HT1080 (cell line): ENCODE data around the gene ABLIM1. TPM values are rescaled to one million over a fixed set of nuclear protein-coding genes. Genes with fewer than 3 reads are reported as not detected.

Experiments
- DNase-seq: peaks from one replicate; pipeline ENCODE4 v3.0.0-alpha.2; 2015; ENCODE audit warnings: low read depth
- total RNA-seq: library from RNA; depleted of rRNA; stranded (reverse); fragments of >200 nt; shearing (Covaris generic); gene quantifications from 2 replicates; pipeline ENCODE4 v1.2.3, GENCODE V29; 2014

The ABLIM1 gene
- total RNA-seq, 1 experiment from 2014 or later: 1.3 TPM

- peak; percentile 80 for DNase-seq
Measured at GRCh38 chr10:114520453-114520852, 137.6 kb downstream of the ABLIM1 start.

GRCh38 chr10:114519756-114520293 lies 138.2 kb downstream of the ABLIM1 start:
- DNase-seq: no peak

DNA sequence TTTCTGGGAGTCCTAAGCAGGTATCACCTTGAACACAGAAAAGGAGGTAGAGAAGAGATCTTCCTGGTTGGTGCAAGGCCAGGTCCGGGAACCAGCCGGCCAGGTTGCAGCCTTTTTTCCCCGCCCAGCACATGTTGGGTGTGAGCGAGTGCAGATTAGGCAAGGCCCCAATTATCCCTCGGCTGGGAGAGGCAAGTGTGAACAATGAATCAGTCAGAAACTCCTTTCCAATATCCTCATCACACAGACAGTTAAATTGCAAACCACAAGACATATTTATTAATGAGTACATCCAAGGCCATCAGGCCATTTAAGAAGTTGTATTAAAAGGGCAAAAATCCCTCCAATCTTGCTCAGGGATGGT lies 138.8 kb downstream of the ABLIM1 start:
- DNase-seq: no peak

DNA sequence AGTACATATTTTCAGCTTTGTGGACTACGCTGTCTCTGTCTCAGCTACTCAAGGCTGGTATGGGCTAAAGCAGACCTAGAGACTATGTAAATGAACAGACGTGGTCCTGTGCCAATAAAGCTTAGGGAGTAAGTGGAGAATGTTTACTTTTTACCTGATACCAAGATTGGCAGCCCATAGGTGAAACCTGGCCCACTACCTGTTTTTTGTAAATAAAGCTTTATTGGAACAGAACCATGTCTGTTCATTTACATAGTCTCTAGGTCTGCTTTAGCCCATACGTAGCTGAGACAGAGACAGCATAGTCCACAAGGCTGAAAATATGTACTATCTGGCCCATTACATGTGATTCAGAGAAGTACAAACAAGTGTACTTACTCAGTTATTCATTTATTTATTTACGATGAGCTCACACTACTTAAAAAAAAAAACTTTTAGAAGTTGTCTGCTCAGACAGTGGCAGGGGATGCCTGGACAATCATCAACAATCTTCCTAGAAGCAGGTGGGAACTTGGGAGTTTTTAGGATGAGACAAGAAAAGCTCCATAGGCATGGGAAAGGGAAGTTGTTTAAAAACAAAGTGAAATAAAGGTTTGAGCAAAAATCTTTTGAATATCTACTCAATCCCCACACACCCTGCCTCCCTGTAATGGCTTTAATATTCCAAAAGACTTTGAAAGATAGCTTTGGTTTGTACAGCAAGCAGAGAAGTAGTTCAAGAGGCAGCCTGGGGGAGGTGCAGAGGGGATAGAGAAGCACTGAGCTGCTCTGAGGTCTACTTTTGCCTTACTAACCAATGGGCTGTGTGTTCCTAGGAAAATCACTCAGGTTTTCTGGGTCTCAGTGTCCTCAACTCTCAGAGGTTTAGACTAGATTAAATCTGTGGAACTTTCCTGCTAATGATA lies 139.4 kb downstream of the ABLIM1 start:
- DNase-seq: no peak

DNA sequence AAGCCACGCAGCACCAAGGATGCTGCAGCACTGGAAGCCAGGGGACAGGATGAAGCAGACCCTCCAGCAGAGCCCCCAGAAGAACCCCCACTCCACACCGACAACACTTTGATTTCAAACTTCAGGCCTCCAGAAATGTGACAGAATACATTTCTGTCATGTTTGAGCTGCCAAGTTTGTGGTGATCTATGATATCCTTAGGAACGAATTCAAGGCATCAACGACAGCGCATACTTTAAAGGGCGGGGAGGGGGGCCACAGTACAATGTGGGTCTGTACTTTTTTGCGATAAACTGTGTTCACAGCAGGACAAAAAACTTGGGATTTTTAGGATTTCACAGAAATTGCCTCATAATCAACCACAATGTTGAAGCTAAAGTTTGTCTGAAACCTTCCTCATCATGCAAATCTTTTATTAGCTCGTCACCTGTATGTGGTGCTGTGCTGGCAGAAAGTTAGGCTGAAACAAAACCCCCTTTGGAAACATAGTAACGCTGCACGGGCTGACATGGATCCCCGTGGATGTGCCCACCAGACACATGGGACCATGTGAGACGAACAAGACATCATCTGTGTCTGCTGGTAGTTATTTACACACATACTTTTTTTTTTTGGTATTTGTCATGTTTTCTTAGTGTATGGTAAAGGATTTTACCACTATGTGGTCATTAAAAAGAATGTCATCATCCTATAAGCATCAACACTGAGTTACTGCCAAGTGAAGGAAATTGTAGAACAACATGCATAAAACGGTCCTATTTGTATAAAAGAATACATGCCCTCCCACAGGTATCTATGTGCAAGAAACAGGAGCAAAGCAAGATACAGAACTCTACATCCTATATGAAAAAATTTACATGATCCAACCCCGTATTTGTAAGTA lies 140.5 kb downstream of the ABLIM1 start:
- DNase-seq: no peak

DNA sequence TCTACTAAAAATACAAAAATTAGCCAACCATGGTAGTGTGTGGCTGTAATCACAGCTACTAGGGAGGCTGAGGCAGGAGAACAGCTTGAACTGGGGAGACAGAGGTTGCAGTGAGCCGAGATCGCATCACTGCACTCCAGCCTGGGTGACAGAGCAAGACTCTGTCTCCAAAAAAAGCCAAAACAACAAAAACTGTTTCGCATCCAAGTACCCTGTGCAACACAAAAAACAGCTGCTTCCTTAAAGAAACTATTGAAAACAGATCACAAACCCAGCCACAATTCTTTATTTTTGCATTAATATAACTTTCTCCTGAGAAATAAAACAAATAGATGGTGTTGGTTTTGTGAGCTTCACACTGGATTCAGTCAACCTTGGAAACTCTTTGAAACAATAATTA lies 141.7 kb downstream of the ABLIM1 start:
- no peak for DNase-seq

- DNase-seq: no peak
Measured at GRCh38 chr10:114515298-114515914, 142.7 kb downstream of the ABLIM1 start.

DNA sequence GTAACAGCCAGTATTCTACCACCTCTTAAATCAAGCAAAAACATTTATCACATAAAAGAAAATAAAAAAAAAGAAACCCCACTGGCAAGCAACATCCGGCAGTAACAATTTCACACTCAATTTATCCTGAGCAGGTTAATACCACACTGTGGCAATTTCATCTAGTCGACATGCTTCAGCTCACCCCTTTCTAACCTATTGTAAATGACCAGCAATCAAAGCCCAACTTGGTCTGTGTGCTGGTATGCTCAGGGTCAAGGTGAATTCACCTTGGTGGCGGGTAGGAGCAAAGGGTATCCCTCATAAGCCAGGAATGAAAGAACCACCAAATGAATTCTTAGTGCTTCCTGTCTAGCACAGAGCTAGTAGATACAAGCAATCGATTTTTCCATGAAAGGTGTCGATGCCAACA lies 144.7 kb downstream of the ABLIM1 start:
- no peak for DNase-seq

DNA sequence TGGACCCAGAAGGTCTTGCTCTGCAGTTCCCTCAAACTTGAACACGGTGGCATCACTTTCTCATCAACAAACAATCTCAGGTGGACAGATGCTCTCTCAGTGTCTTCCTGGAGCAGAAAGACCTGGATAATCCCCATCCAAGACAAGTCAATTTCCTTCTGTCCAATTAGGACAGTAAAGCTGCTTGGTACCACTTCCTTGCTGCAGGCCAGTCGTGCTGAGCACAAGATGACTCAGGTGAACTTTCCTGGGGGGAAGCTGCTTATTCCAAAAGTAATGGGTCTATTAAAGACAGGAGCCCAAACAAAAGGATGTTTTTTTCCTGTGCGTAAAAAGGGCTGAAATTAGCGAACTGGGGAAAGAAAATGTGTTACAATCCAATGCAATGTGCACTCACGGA lies 146.2 kb downstream of the ABLIM1 start:
- DNase-seq: no peak

GRCh38 chr10:114508376-114508775 lies 149.7 kb downstream of the ABLIM1 start:
- no peak for DNase-seq

DNA sequence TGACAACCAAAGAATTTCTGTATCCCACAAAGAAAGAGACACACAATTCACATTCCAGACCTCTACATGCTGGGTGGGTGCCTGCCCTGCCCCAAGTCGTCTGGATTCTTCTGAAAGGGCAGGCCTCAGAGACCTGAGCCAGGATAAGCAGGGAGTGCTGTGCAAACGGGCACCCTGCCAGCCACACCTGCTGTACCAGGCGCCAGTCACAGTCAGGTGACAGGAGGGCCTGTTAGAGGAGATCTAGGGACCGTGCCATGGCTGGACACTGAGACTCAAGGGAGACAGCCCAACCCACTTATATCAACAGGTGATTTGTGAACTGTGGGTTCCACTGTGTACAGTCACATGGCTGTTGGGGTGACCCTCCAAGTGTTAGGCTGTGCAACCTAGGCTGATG lies 150.6 kb downstream of the ABLIM1 start:
- DNase-seq: no peak

DNA sequence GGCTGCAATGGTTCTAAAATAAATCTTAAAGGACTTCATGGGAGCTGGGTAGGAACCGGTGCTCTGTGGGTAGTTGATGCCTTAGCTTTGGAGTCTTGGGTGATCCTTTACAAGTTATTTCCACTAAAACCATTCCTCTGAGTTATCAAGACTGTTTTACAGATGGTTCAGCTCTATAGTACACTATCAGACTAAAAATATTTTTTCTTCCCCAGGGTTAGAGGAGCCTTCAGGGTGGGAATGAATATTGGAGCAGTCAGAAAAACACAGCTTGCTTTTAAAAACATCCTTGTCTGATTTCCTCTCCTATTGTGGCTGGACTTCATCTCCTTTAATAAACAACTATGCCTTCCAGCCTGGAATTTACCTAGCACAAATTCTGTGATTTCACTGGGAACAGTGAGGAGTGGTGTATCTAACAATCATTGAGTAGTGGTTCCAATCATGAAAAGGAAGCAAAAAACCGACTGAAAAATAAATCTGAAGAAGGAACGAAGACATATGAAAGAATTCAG lies 151.1 kb downstream of the ABLIM1 start:
- DNase-seq: no peak

GRCh38 chr10:114504769-114505579 lies 153.1 kb downstream of the ABLIM1 start:
- DNase-seq: no peak

GRCh38 chr10:114502074-114502473 lies 156.0 kb downstream of the ABLIM1 start:
- DNase-seq: no peak

GRCh38 chr10:114501650-114502049 lies 156.4 kb downstream of the ABLIM1 start:
- no peak for DNase-seq

- no peak for DNase-seq
Measured at GRCh38 chr10:114500643-114501042, 157.4 kb downstream of the ABLIM1 start.

DNA sequence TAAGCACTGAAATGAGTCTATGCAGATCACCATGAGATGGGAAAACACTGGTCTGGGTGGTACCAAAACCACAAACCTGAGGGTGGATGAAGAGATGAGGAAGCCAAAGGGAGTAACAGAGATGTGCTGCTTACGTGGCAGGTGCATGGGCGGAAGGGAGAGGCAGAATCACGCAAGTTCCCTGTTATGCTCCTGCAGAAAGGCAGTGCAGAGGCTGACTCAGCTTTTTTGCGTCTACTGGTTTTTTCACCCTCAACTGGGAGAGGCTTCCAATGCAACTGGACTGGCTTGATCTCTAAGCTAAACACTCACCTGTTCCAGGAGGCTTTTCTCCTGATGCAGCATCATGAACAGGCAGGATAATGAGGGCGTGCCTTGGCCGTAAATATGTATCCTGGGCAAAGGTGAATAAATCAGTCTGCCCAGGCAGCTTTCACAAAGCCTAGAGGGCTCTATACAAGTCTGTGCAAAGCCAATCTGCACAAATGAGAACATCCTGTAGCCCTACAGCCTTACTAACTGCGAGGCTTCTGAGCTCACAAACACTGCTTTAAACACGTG lies 158.4 kb downstream of the ABLIM1 start:
- DNase-seq: no peak

DNA sequence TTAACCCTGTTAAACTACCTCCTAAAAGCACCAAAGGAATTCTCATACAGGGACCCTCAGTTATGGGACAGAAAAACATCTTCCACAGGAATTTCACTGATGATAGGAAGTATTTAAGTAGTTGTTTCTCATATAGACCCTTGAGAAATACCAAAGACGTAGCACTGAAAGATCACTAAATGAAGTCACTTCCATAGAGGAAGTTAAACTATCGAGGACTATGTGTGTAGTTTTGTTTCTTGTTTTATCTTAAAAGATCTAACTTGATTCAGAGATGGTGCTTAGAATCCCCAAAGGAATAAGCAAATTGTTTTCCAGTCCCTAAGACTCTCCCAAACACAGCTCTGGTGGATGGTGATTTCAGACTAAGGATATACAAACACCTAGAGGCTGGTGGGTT lies 159.0 kb downstream of the ABLIM1 start:
- no peak for DNase-seq

DNA sequence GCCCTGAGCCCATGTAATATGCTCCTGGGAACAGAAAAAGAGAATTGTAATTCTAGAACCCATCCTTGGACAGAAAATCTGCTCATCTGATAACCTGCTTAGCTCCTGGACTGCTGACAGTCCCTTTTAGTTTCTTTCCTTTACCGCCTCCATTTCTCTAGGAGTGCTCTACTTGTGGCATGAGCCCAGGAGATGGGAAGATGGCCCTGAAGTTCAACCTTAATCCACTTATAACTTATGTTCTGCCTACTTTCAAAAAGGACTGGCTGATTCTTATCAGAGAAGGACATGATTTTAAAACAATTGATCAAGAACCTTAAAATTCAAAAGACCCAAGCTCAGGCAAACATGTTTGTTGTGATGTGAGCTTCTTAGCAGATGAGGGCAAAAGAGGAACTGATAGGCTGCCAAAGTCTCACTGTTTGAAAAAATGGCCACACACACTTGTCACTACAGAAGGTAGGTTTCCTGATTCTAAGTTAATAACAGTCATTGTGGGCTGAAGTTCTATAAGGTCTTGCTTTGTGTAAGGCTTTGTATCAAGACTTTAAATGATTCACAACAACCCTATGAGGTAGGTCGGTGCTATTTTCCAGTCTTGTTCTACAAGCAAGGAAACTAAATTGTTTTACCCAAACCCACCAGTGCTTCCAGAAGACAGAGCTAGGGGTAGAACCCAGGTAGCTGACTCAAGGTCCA lies 159.5 kb downstream of the ABLIM1 start:
- no peak for DNase-seq

- DNase-seq: no peak
Measured at GRCh38 chr10:114495303-114495702, 162.8 kb downstream of the ABLIM1 start.
